Stimulated activated CD8-positive, alpha-beta memory T cell treated with anti-CD3 and anti-CD28 coated beads, Interleukin-15, amount 100 ng/mL, for 48 hours (primary cell): ENCODE results near the gene ENSA.
"Not testable (repeated sequence)": the region's sequence is repeated elsewhere in the genome, so short reads cannot be mapped to it uniquely, and the experiment has no call there.

Experiments used
- DNase-seq, 2 donors: peaks; one replicate each; pipeline ENCODE4 v3.0.0-alpha.2; 2020; ENCODE audit warnings: low read depth in 2 of 2

Gene ENSA

GRCh38 chr1:150629115-150629928 lies at the start of gene ENSA:
TSS of gene ENSA (minus strand) at chr1:150629612. CDS start at chr1:150629470, 142 bp downstream.
- peak; percentile 93 for DNase-seq

- no peak for DNase-seq
Measured at GRCh38 chr1:150678988-150679387, 49.6 kb upstream of the ENSA start.

GRCh38 chr1:150674881-150675280 lies 45.5 kb upstream of the ENSA start:
- DNase-seq, result no peak

GRCh38 chr1:150663321-150663720 lies 33.9 kb upstream of the ENSA start:
- no peak for DNase-seq

GRCh38 chr1:150662811-150663210 lies 33.4 kb upstream of the ENSA start:
- DNase-seq, result no peak

GRCh38 chr1:150661156-150661555 lies 31.7 kb upstream of the ENSA start:
- no peak for DNase-seq

- no peak for DNase-seq
Measured at GRCh38 chr1:150660584-150660983, 31.2 kb upstream of the ENSA start.

- DNase-seq, result not testable (repeated sequence)
Measured at GRCh38 chr1:150657064-150657463, 27.7 kb upstream of the ENSA start.

GRCh38 chr1:150654635-150655034 lies 25.2 kb upstream of the ENSA start:
- DNase-seq, result not testable (repeated sequence)

- no peak for DNase-seq
Measured at GRCh38 chr1:150650193-150650592, 20.8 kb upstream of the ENSA start.

- DNase-seq, result no peak
Measured at GRCh38 chr1:150649441-150650075, 20.1 kb upstream of the ENSA start.

GRCh38 chr1:150642296-150642695 lies 12.9 kb upstream of the ENSA start:
- DNase-seq, result no peak

- not testable (repeated sequence) for DNase-seq
Measured at GRCh38 chr1:150641126-150641815, 11.9 kb upstream of the ENSA start.

- DNase-seq, result not testable (repeated sequence)
Measured at GRCh38 chr1:150638430-150638829, 9.0 kb upstream of the ENSA start.

- not testable (repeated sequence) for DNase-seq
Measured at GRCh38 chr1:150634839-150635622, 5.6 kb upstream of the ENSA start.

GRCh38 chr1:150628766-150629114 lies 672 bp downstream of the ENSA start:
- DNase-seq, result no peak

- DNase-seq, result no peak
Measured at GRCh38 chr1:150627826-150628410, 1.5 kb downstream of the ENSA start.

- no peak for DNase-seq
Measured at GRCh38 chr1:150626150-150626549, 3.3 kb downstream of the ENSA start.

- DNase-seq, result not testable (repeated sequence)
Measured at GRCh38 chr1:150624546-150624945, 4.9 kb downstream of the ENSA start.

GRCh38 chr1:150624134-150624533 lies 5.3 kb downstream of the ENSA start:
- DNase-seq, result not testable (repeated sequence)

GRCh38 chr1:150622303-150622975 lies 7.0 kb downstream of the ENSA start:
- DNase-seq, result no peak
